RWPE1 (cell line): ENCODE measurements around the gene SYNJ1.

Source experiments
- CTCF ChIA-PET: fragments of 350-600 bp; sonication (Branson Sonifier 250); formaldehyde crosslinking; extraction: SDS; loops from one replicate; lab custom pipeline; 2021; lab: Yijun Ruan, JAX
- POLR2A ChIA-PET: fragments of 400-600 bp; formaldehyde crosslinking; extraction: SDS; loops from one replicate; lab custom pipeline; 2020; ENCODE audit warnings: antibody characterized with exemption; ENCODE audit not compliant: low non-redundant PET; lab: Yijun Ruan, JAX
- DNase-seq: peaks from one replicate; pipeline ENCODE4 v3.0.0; 2012; ENCODE audit warnings: low spot score
- H3K27ac ChIP-seq: fragments of 450-650 bp; 2 replicates; pipeline ENCODE4 v1.5.1; 2017
- TF ChIP-seq, protein P1 (sequence below): fragments of 450-650 bp; conservative IDR thresholded peaks from 2 replicates; pipeline ENCODE4 v1.5.1; 2017; ENCODE audit warnings: low read depth, mild to moderate bottlenecking

Gene SYNJ1

DNA sequence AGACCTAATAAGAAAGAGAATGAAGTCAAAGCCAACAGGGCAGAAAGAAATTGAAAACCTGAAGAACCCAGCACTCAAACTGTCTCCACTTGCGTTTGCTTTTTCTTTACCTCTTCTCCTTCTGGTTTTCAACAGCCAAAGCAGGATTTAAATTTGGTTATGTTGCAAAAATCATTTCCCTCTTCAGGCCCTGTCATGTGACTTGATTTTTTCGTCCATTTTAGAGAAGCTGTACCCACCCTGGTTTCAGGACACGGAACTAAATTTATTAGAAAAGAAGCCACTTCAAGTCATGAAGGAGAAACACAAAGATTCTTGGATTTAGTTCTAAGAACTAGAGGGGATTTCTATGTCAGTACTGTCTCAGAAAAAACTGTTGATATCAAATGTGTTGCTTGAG is 1.0 kb upstream of the SYNJ1 start:
- no peak for DNase-seq
- H3K27ac ChIP-seq = no peak overlapping the region
- ChIA-PET CTCF (interaction anchor here (0.6 kb wide), 2 partner anchors 12 to 871 kb away, joined by 3 read pairs; no protein-coding TSS in a partner anchor), POLR2A (no interaction called here)
- TF ChIP-seq, protein P1, sequence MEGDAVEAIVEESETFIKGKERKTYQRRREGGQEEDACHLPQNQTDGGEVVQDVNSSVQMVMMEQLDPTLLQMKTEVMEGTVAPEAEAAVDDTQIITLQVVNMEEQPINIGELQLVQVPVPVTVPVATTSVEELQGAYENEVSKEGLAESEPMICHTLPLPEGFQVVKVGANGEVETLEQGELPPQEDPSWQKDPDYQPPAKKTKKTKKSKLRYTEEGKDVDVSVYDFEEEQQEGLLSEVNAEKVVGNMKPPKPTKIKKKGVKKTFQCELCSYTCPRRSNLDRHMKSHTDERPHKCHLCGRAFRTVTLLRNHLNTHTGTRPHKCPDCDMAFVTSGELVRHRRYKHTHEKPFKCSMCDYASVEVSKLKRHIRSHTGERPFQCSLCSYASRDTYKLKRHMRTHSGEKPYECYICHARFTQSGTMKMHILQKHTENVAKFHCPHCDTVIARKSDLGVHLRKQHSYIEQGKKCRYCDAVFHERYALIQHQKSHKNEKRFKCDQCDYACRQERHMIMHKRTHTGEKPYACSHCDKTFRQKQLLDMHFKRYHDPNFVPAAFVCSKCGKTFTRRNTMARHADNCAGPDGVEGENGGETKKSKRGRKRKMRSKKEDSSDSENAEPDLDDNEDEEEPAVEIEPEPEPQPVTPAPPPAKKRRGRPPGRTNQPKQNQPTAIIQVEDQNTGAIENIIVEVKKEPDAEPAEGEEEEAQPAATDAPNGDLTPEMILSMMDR = no peak

DNA sequence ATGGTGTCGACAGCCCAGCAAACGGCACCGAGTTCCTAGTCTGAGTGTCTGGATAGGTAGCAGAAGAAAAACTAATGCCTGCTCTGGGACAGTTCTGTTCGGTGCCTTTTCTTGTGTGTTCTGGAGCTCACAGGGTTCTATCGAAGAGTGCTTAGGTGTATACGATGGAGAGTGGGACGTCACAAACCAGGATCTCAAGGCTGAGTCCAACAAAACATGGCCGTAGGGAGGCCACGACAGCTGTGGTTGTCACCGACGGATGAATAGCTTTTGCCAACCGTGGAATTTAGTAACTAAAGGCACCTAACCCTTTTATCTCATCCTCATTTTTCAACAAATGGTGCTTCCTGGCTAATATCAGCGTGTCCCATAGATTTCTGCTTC is 635 bp upstream of the SYNJ1 start:
- DNase-seq = no peak
- ChIA-PET CTCF (no interaction called here), POLR2A (no interaction called here)
- TF ChIP-seq, protein P1 = no peak
- peak overlapping the region; percentile 88 for H3K27ac ChIP-seq

DNA sequence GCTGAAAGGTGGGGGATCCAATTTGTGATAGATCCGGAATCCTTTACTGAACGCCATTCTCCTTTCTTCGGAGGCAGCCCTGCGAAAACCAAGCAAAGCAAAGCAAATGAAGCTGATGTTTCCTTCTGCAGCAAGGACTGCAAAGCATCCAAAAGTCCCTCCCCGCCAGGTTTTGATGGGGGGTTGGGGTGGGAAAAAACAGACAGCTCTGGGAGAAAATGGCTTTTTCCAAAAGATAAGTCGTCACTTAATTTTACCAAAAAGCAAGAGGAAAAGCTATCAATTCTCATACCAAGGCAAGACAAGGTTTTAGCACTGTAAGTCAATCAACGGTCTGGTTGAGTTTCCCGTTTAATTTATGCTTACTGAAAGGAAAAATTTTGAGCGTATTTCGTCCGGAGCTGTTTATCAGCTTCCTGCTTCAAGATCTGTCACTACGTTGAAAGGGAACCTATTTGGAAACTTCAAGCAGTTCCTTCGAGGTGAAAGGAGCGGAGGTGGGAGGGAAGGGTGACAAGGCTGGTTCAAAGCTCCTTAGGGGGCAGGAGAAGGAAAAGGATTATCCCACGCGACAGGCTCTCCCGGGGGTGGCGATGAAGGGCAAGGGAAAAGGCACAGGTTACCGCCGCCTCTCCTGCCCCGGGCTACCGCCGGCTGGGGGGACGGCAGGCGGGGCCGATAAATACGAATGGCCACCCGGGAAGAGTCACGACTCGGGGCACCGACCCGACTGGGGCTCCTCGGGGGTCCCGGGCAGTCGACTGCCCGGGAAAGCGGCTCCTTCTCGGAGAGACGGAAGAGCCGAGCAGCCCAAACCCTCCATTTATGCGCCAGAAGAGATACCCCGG is 750 bp downstream of the SYNJ1 start:
- TF ChIP-seq, protein P1 = no peak
- DNase-seq = peak; percentile 38
- ChIA-PET CTCF (interaction anchor here (0.7 kb wide), 1 partner anchor 24 kb away, joined by 6 read pairs; no protein-coding TSS in a partner anchor), POLR2A (no interaction called here)
- H3K27ac ChIP-seq = peak overlapping the region; percentile 88

DNA sequence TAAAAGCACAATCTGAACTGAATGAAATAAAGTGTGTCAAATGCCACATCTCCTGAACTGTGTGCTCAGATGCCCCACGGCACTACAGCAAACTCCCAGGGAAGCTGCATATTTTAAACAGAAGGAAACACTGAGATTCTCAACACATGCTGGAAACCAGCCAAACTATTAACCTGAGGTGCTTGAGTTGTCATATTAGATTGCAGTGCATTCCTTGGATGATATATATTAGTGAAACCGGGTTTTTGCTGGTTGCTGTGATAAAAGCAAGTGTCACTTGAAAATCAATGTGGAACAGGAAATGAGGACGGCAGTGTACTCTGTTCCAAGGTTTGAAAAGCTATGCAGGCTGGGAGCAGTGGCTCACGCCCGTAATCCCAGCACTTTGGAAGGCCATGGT is 8.7 kb downstream of the SYNJ1 start:
- TF ChIP-seq, protein P1 = no peak
- no peak for DNase-seq
- CTCF ChIA-PET = no interaction called here
- no peak overlapping the region for H3K27ac ChIP-seq
- POLR2A ChIA-PET = no interaction called here

DNA sequence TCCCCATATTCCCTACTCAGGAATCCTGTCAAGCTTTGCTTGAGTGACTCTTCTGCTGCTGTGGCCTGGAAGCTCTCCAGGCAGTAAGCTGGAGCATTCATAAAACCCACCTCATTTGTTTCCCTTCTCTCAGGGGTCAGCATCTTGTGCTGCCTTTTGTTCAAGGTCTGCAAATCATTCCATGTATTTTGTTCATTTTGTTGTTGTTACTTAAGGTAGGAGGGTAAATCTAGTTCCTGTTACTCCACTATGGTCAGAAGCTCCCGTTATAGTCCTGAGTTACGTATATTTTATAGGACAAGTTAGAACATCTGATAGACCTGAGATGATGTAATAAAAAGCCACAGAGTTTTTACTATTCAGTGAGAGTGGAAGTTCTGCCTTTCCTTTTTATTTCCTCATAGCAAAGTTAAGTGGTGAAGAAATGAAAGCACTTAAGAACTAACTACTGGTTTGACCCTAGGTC is 9.9 kb downstream of the SYNJ1 start:
- CTCF ChIA-PET = no interaction called here
- TF ChIP-seq, protein P1 = no peak
- no peak overlapping the region for H3K27ac ChIP-seq
- POLR2A ChIA-PET = no interaction called here
- no peak for DNase-seq

DNA sequence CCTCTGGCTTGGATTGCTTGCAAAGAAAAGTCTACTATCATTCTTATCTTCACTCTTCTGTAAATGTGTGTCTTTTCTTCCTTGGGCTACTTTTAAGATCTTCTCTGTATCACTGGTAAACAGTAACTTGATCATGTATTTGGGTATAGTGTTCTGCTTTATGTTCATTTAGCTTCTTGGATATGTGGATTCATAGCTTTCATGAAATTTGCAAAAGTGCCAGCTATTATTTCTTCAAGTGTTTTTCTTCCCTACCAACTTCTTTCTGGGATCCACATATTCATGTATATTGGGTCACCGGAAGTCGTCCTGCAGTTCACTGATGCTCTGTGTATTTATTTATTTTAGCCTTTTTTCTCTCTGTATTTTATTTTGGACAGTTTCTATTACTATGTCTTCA is 11.3 kb downstream of the SYNJ1 start:
- CTCF ChIA-PET = interaction anchor here (0.6 kb wide), 2 partner anchors 13 to 156 kb away, joined by 3 to 4 read pairs; no protein-coding TSS in a partner anchor
- DNase-seq = no peak
- POLR2A ChIA-PET = no interaction called here
- TF ChIP-seq, protein P1 = no peak
- no peak overlapping the region for H3K27ac ChIP-seq
